Measurements from ENCODE around the gene IGSF3.

DNA sequence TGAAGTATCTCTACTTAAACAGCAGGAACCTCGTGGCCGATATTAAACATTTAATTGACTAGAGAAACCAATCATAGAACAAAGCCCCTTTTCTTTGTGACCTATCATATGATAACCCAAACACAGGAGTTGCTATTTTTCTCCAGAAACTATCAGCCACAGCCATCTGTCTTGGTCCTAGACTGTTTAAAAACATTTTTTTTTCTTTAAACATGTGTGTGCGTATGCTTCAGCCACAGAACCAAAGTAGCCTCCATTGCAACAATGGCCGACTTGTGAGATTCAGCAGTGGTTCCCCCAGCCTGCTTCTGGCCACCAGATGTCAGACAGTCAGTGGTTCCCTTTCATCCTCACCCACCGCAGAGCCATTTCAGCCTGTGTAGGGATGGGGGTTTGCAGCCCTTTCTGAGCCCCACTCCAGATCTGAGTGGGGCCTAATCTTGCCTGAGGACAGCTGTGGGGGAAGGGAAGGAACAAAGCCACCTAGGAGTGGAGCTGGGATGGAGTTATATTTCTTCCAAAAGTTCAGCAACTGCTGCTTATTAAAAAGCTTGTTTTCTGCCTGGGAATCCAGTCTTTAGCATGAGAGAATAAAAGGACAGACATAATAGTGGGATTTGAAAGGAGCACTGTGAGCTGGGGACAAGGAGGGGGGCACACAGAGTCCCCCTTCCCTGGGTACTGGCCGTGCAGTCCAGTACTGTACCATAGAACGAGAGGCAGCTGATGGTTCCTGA lies 11.7 kb upstream of the IGSF3 start:
- TF ChIP-seq, protein P1, sequence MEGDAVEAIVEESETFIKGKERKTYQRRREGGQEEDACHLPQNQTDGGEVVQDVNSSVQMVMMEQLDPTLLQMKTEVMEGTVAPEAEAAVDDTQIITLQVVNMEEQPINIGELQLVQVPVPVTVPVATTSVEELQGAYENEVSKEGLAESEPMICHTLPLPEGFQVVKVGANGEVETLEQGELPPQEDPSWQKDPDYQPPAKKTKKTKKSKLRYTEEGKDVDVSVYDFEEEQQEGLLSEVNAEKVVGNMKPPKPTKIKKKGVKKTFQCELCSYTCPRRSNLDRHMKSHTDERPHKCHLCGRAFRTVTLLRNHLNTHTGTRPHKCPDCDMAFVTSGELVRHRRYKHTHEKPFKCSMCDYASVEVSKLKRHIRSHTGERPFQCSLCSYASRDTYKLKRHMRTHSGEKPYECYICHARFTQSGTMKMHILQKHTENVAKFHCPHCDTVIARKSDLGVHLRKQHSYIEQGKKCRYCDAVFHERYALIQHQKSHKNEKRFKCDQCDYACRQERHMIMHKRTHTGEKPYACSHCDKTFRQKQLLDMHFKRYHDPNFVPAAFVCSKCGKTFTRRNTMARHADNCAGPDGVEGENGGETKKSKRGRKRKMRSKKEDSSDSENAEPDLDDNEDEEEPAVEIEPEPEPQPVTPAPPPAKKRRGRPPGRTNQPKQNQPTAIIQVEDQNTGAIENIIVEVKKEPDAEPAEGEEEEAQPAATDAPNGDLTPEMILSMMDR (IDR thresholded peaks at IDR 0.05): no peak
- no peak for TF ChIP-seq POLR2A (IDR thresholded peaks at IDR 0.05)

Measured in suprapubic skin (tissue), 3 donors.